ENCODE data around the gene SMIM28. TPM values are rescaled to one million over a fixed set of nuclear protein-coding genes. Genes with fewer than 3 reads are reported as not detected.

SMIM28 gene
- total and polyA plus RNA-seq, 8 donors = not detected

- 84 to 93% (median 89%) methylated on average over 3 of the region's 3 CpGs for WGBS, 5 donors
- TF ChIP-seq CTCF (IDR thresholded peaks at IDR 0.05) = no peak
- TF ChIP-seq POLR2A (IDR thresholded peaks at IDR 0.05) = no peak
- TF ChIP-seq EP300 (IDR thresholded peaks at IDR 0.05) = no peak
- TF ChIP-seq POLR2AphosphoS5 (IDR thresholded peaks at IDR 0.05) = no peak
- Histone ChIP-seq H3K27ac (no peak overlapping the region), H3K36me3 (peaks cover 19 to 68% (median 61%) of the 10 kb centered on the region in 4 donors), H3K4me3 (no peak overlapping the region), H3K27me3 (no peaks in the 10 kb centered on the region), H3K4me1 (peaks cover 0 to 6% (median 2%) of the 10 kb centered on the region in 4 donors), H3K9me3 (no peaks in the 10 kb centered on the region)
- DNase-seq = no peak
- intact Hi-C loops (cut with DNase I; ENCODE audit: low total_unique reads) = no loop called here
Observed at GRCh38 chr6:138417493-138418117, 39.9 kb downstream of the SMIM28 start.

- peaks cover 15 to 62% (median 55%) of the 10 kb centered on the region in 4 donors for H3K36me3 ChIP-seq
- H3K27me3 ChIP-seq = no peaks in the 10 kb centered on the region
- H3K4me1 ChIP-seq = peaks cover 0 to 13% (median 4%) of the 10 kb centered on the region in 4 donors
- DNase-seq = no peak
- intact Hi-C loops (cut with DNase I; ENCODE audit: low total_unique reads) = no loop called here
- no peak overlapping the region for H3K27ac ChIP-seq
- no peak for TF ChIP-seq EP300 (IDR thresholded peaks at IDR 0.05)
- TF ChIP-seq POLR2AphosphoS5 (IDR thresholded peaks at IDR 0.05) = no peak
- no peak for TF ChIP-seq CTCF (IDR thresholded peaks at IDR 0.05)
- TF ChIP-seq POLR2A (IDR thresholded peaks at IDR 0.05) = no peak
- WGBS, 5 donors = 96 to 100% (median 98%) methylated on average over 3 of the region's 3 CpGs
- H3K9me3 ChIP-seq = no peaks in the 10 kb centered on the region
- no peak overlapping the region for H3K4me3 ChIP-seq
Observed at GRCh38 chr6:138418118-138418742, 40.5 kb downstream of the SMIM28 start.

GRCh38 chr6:138419766-138420165, 42.1 kb downstream of the SMIM28 start:
- Histone ChIP-seq H3K27me3 (no peaks in the 10 kb centered on the region), H3K36me3 (peaks cover 2 to 55% (median 48%) of the 10 kb centered on the region in 4 donors), H3K4me1 (peaks cover 0 to 16% (median 7%) of the 10 kb centered on the region in 4 donors), H3K9me3 (no peaks in the 10 kb centered on the region), H3K4me3 (no peak overlapping the region), H3K27ac (no peak overlapping the region)
- WGBS, 5 donors = 95 to 100% (median 99%) methylated on average over 3 of the region's 3 CpGs
- TF ChIP-seq POLR2A (IDR thresholded peaks at IDR 0.05) (no peak), POLR2AphosphoS5 (IDR thresholded peaks at IDR 0.05) (no peak), CTCF (IDR thresholded peaks at IDR 0.05) (no peak), EP300 (IDR thresholded peaks at IDR 0.05) (no peak)
- no peak for DNase-seq
- intact Hi-C loops (cut with DNase I; ENCODE audit: low total_unique reads) = loop anchor here (10.0 kb wide), 1 partner anchor 345 kb away; no protein-coding TSS in a partner anchor

- Histone ChIP-seq H3K27me3 (no peaks in the 10 kb centered on the region), H3K36me3 (peaks cover 2 to 49% (median 43%) of the 10 kb centered on the region in 4 donors), H3K4me1 (peaks cover 0 to 16% (median 7%) of the 10 kb centered on the region in 4 donors), H3K27ac (no peak overlapping the region), H3K9me3 (no peaks in the 10 kb centered on the region), H3K4me3 (no peak overlapping the region)
- no peak for DNase-seq
- intact Hi-C loops (cut with DNase I; ENCODE audit: low total_unique reads) = loop anchor here (10.0 kb wide), 1 partner anchor 344 kb away; no protein-coding TSS in a partner anchor
- WGBS, 5 donors = 96 to 99% (median 97%) methylated on average over 4 of the region's 4 CpGs
- no peak for TF ChIP-seq POLR2A (IDR thresholded peaks at IDR 0.05)
- no peak for TF ChIP-seq CTCF (IDR thresholded peaks at IDR 0.05)
- no peak for TF ChIP-seq POLR2AphosphoS5 (IDR thresholded peaks at IDR 0.05)
- no peak for TF ChIP-seq EP300 (IDR thresholded peaks at IDR 0.05)
Observed at GRCh38 chr6:138420356-138420755, 42.7 kb downstream of the SMIM28 start.

All from stomach (tissue), 9 donors.